ENCODE data around the gene SCT. TPM values are rescaled to one million over a fixed set of nuclear protein-coding genes. Genes with fewer than 3 reads are reported as not detected.

Gene SCT
- total RNA-seq, 4 donors from 2014 or later: not detected

GRCh38 chr11:593347-593746 is 33.6 kb downstream of the SCT start:
- TF ChIP-seq, protein P1, sequence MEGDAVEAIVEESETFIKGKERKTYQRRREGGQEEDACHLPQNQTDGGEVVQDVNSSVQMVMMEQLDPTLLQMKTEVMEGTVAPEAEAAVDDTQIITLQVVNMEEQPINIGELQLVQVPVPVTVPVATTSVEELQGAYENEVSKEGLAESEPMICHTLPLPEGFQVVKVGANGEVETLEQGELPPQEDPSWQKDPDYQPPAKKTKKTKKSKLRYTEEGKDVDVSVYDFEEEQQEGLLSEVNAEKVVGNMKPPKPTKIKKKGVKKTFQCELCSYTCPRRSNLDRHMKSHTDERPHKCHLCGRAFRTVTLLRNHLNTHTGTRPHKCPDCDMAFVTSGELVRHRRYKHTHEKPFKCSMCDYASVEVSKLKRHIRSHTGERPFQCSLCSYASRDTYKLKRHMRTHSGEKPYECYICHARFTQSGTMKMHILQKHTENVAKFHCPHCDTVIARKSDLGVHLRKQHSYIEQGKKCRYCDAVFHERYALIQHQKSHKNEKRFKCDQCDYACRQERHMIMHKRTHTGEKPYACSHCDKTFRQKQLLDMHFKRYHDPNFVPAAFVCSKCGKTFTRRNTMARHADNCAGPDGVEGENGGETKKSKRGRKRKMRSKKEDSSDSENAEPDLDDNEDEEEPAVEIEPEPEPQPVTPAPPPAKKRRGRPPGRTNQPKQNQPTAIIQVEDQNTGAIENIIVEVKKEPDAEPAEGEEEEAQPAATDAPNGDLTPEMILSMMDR (IDR thresholded peaks at IDR 0.05; ENCODE audit: low read depth): no peak

GRCh38 chr11:592918-593317 is 34.1 kb downstream of the SCT start:
- TF ChIP-seq, protein P1 (IDR thresholded peaks at IDR 0.05; ENCODE audit: low read depth): no peak

DNA sequence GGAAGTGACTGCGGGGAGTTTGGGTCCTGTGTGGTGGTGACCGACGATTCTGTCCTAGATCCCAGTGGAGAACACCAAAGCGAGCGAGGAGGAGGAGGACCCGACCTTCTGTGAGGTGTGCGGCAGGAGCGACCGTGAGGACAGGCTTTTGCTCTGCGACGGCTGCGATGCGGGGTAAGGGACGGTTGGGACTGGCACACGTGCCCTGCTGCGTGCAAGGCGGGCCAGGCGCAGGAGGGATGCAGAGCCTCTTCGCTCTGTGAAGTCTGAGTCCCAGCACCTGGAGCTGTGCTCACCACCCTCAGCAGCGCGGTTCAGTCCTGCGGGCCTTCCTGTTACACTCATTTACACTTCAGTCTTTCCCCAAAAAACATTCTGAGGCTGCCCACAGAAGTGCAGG is 34.5 kb downstream of the SCT start:
- TF ChIP-seq, protein P1 (IDR thresholded peaks at IDR 0.05; ENCODE audit: low read depth): no peak

- TF ChIP-seq, protein P1 (IDR thresholded peaks at IDR 0.05; ENCODE audit: low read depth): no peak
Observed at GRCh38 chr11:590997-591396, 36.0 kb downstream of the SCT start.

- TF ChIP-seq, protein P1 (IDR thresholded peaks at IDR 0.05; ENCODE audit: low read depth): no peak
Observed at GRCh38 chr11:589798-590197, 37.2 kb downstream of the SCT start.

GRCh38 chr11:587978-588380 is 39.0 kb downstream of the SCT start:
- TF ChIP-seq, protein P1 (IDR thresholded peaks at IDR 0.05; ENCODE audit: low read depth): no peak

GRCh38 chr11:587546-587945 is 39.4 kb downstream of the SCT start:
- TF ChIP-seq, protein P1 (IDR thresholded peaks at IDR 0.05; ENCODE audit: low read depth): no peak
